ENCODE measurements around the gene MPPED2.

DNA sequence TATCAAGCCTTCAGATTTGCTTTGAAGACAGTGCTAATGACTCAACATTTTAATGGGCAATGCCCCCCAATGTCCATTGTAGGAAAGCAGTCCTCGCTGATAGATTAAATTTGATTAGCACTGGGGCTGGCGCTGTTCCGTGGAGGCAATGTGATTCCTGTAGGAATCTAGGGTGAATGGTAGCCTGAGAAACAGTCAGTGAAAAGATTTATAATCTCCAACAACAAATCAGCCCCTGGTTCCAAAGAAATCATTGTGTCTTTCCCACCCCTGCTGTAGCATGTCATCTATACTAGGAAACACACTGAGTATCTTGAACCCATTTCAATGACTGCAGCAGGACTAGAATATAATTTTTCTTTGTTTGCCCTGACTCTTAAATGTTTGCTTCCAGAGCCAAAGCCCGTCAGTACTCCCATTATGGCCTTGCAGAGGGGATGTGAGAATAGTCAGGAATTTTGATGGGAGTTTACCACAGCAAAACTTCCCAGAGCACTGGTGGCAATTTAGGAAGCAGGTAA lies 36.1 kb downstream of the MPPED2 start:
- TF ChIP-seq POLR2A (IDR thresholded peaks at IDR 0.05; ENCODE audit: borderline replicate concordance, extremely low read depth, insufficient read depth, insufficient read length) = no peak
- TF ChIP-seq, protein P1, sequence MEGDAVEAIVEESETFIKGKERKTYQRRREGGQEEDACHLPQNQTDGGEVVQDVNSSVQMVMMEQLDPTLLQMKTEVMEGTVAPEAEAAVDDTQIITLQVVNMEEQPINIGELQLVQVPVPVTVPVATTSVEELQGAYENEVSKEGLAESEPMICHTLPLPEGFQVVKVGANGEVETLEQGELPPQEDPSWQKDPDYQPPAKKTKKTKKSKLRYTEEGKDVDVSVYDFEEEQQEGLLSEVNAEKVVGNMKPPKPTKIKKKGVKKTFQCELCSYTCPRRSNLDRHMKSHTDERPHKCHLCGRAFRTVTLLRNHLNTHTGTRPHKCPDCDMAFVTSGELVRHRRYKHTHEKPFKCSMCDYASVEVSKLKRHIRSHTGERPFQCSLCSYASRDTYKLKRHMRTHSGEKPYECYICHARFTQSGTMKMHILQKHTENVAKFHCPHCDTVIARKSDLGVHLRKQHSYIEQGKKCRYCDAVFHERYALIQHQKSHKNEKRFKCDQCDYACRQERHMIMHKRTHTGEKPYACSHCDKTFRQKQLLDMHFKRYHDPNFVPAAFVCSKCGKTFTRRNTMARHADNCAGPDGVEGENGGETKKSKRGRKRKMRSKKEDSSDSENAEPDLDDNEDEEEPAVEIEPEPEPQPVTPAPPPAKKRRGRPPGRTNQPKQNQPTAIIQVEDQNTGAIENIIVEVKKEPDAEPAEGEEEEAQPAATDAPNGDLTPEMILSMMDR (IDR thresholded peaks at IDR 0.05 in 2 of 3, conservative IDR thresholded peaks at IDR 0.05 in 1 of 3; ENCODE audit: borderline replicate concordance in 1 of 3, insufficient read depth in 1 of 3, low read depth in 2 of 3, low read length in 2 of 3) = no peak
- no peak for TF ChIP-seq POLR2AphosphoS5 (IDR thresholded peaks at IDR 0.05; ENCODE audit: low read depth, low read length)
- no peak for TF ChIP-seq YY1 (IDR thresholded peaks at IDR 0.05; ENCODE audit: extremely low read depth, insufficient replicate concordance, low read depth, low read length)
- no peak for TF ChIP-seq EZH2 (IDR thresholded peaks at IDR 0.05)
- no peak for TF ChIP-seq CBX3 (IDR thresholded peaks at IDR 0.05; ENCODE audit: low read depth)
- TF ChIP-seq JUND (IDR thresholded peaks at IDR 0.05) = no peak
- TF ChIP-seq, protein P2, sequence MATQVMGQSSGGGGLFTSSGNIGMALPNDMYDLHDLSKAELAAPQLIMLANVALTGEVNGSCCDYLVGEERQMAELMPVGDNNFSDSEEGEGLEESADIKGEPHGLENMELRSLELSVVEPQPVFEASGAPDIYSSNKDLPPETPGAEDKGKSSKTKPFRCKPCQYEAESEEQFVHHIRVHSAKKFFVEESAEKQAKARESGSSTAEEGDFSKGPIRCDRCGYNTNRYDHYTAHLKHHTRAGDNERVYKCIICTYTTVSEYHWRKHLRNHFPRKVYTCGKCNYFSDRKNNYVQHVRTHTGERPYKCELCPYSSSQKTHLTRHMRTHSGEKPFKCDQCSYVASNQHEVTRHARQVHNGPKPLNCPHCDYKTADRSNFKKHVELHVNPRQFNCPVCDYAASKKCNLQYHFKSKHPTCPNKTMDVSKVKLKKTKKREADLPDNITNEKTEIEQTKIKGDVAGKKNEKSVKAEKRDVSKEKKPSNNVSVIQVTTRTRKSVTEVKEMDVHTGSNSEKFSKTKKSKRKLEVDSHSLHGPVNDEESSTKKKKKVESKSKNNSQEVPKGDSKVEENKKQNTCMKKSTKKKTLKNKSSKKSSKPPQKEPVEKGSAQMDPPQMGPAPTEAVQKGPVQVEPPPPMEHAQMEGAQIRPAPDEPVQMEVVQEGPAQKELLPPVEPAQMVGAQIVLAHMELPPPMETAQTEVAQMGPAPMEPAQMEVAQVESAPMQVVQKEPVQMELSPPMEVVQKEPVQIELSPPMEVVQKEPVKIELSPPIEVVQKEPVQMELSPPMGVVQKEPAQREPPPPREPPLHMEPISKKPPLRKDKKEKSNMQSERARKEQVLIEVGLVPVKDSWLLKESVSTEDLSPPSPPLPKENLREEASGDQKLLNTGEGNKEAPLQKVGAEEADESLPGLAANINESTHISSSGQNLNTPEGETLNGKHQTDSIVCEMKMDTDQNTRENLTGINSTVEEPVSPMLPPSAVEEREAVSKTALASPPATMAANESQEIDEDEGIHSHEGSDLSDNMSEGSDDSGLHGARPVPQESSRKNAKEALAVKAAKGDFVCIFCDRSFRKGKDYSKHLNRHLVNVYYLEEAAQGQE (IDR thresholded peaks at IDR 0.05; ENCODE audit: low read depth) = no peak
- TF ChIP-seq, protein P3, sequence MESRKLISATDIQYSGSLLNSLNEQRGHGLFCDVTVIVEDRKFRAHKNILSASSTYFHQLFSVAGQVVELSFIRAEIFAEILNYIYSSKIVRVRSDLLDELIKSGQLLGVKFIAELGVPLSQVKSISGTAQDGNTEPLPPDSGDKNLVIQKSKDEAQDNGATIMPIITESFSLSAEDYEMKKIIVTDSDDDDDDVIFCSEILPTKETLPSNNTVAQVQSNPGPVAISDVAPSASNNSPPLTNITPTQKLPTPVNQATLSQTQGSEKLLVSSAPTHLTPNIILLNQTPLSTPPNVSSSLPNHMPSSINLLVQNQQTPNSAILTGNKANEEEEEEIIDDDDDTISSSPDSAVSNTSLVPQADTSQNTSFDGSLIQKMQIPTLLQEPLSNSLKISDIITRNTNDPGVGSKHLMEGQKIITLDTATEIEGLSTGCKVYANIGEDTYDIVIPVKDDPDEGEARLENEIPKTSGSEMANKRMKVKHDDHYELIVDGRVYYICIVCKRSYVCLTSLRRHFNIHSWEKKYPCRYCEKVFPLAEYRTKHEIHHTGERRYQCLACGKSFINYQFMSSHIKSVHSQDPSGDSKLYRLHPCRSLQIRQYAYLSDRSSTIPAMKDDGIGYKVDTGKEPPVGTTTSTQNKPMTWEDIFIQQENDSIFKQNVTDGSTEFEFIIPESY (IDR thresholded peaks at IDR 0.05; ENCODE audit: extremely low read depth, insufficient replicate concordance, low read length) = no peak
- no peak for TF ChIP-seq EZH2phosphoT487 (IDR thresholded peaks at IDR 0.05; ENCODE audit: borderline replicate concordance)
